K562 (cell line): ENCODE measurements around the gene PIK3C2B. TPM values are rescaled to one million over a fixed set of nuclear protein-coding genes. Genes with fewer than 3 reads are reported as not detected.

Experiments used
- ATF4 ChIP-seq: fragments of 450-650 bp; formaldehyde crosslinking; IDR thresholded peaks from 2 replicates; pipeline ENCODE4 v1.4.0; 2022; ENCODE audit warnings: mild to moderate bottlenecking, moderate library complexity
- BMI1 ChIP-seq: fragments of 150-350 bp; IDR thresholded peaks from 2 replicates; pipeline ENCODE4 v1.6.1; 2014; ENCODE audit warnings: low read length
- CHD7 ChIP-seq: fragments of 200-600 bp; sonication (generic); IDR thresholded peaks from one replicate; pipeline ENCODE4 v1.6.1; 2012; ENCODE audit warnings: mild to moderate bottlenecking, low read depth, low read length, inconsistent platforms
- CREB1 ChIP-seq, 2 experiments: sonication (generic) in 1 of 2; formaldehyde crosslinking in 1 of 2; IDR thresholded peaks; 2 replicates each; pipeline versions ENCODE4 v1.6.1 to v1.8.0; 2012 to 2022; ENCODE audit warnings: inconsistent platforms in 1 of 2, mild to moderate bottlenecking in 1 of 2, missing genetic modification reagents in 1 of 2, moderate library complexity in 1 of 2
- KLF6 ChIP-seq: fragments of 250-450 bp; sonication (Bioruptor Pico); IDR thresholded peaks from 2 replicates; pipeline ENCODE4 v1.4.0; 2020; ENCODE audit warnings: mild to moderate bottlenecking, moderate library complexity, borderline replicate concordance
- NCOR1 ChIP-seq: fragments of 450-650 bp; IDR thresholded peaks from 2 replicates; pipeline ENCODE4 v1.6.1; 2016; ENCODE audit warnings: mild to moderate bottlenecking, moderate library complexity
- NR1H2 ChIP-seq: sonication (generic); formaldehyde crosslinking; IDR thresholded peaks from 2 replicates; pipeline ENCODE4 v1.4.0; 2020; ENCODE audit warnings: mild to moderate bottlenecking, missing genetic modification reagents
- PBX2 ChIP-seq, 2 experiments: IDR thresholded peaks in 1 of 2; conservative IDR thresholded peaks in 1 of 2; 2 replicates each; pipeline ENCODE4 v1.6.1; 2016; ENCODE audit warnings: low read depth in 2 of 2, mild to moderate bottlenecking in 1 of 2, missing compliant biosample characterization in 1 of 2, missing genetic modification characterization in 1 of 2, moderate library complexity in 1 of 2
- PPARD ChIP-seq: fragments of 250-450 bp; sonication (Bioruptor Pico); IDR thresholded peaks from 2 replicates; pipeline ENCODE4 v1.8.0; 2022; ENCODE audit warnings: inconsistent platforms, mild to moderate bottlenecking, moderate library complexity
- ZBED1 ChIP-seq: IDR thresholded peaks from 2 replicates; pipeline ENCODE4 v1.6.1; 2014
- ZNF444 ChIP-seq: fragments of 250-450 bp; sonication (Bioruptor Pico); IDR thresholded peaks from 2 replicates; pipeline ENCODE4 v1.4.0; 2020; ENCODE audit warnings: mild to moderate bottlenecking, moderate library complexity
- ZNF778 ChIP-seq: fragments of 450-650 bp; formaldehyde crosslinking; IDR thresholded peaks from 2 replicates; pipeline ENCODE4 v1.4.0; 2020; ENCODE audit warnings: mild to moderate bottlenecking, moderate library complexity
- polyA plus RNA-seq, 8 experiments: library from polyadenylated mRNA; depleted of rRNA in 4 of 8; stranded (reverse) in 5 of 8; unstranded in 3 of 8; fragments of >200 nt; fragmentation: Nextera tagmentation in 2 of 8; fragmentation: Illumina TruSeq in 1 of 8; extraction: Ambion mirVana in 2 of 8; extraction: Trizol in 1 of 8; gene quantifications; 2 replicates each; pipeline versions ENCODE4 v1.2.1 to v1.2.3, GENCODE V29; 2011 to 2014; ENCODE audit warnings: inconsistent platforms in 1 of 8, missing spikeins in 1 of 8
- total RNA-seq, 7 experiments: library from RNA; depleted of rRNA in 6 of 7; stranded (reverse); fragments of >200 nt in 6 of 7; fragmentation: Illumina TruSeq in 2 of 7; extraction: Trizol in 2 of 7; gene quantifications; 2 replicates each; pipeline versions ENCODE4 v1.2.1 to v1.2.3, GENCODE V29; 2011 to 2021; ENCODE audit warnings: low replicate concordance in 1 of 7

The PIK3C2B gene
- total and polyA plus RNA-seq, 9 of the 15 experiments (the other 6 are each of a cell fraction or from before 2014, with no cell fraction given) = 0.10 to 2.9 (median 0.72) TPM

GRCh38 chr1:204495078-204495753 is 611 bp upstream of the PIK3C2B start (continued):
- TF ChIP-seq BMI1 = no peak
- TF ChIP-seq PBX2 (CRISPR knock-in tag; IDR thresholded peaks at IDR 0.05; ENCODE audit: low read depth) = no peak
- 0 out of 2 replicates have a peak, but pooled peaks have one; percentile 7 for TF ChIP-seq PBX2 (tag; conservative IDR thresholded peaks at IDR 0.05; ENCODE audit: low read depth)
- 0 out of 2 replicates have a peak, but pooled peaks have one; percentile 24 for TF ChIP-seq NR1H2 (CRISPR knock-in tag)
- no peak for TF ChIP-seq NCOR1
- TF ChIP-seq PPARD (CRISPR knock-in tag) = no peak
- TF ChIP-seq CREB1 (IDR thresholded peaks at IDR 0.05) = no peak
- TF ChIP-seq CREB1 (CRISPR knock-in tag; IDR thresholded peaks at IDR 0.05) = no peak
- TF ChIP-seq ZNF778 (CRISPR knock-in tag) = no peak
- no peak for TF ChIP-seq KLF6 (CRISPR knock-in tag)
- 0 out of 2 replicates have a peak, but pooled peaks have one; percentile 5 for TF ChIP-seq ATF4
- no peak for TF ChIP-seq ZNF444 (CRISPR knock-in tag)
- TF ChIP-seq ZBED1 = no peak
- peak; percentile 94 for TF ChIP-seq CHD7
